Renal pelvis (tissue), 4 donors: ENCODE results near the gene DRC7. TPM values are rescaled to one million over a fixed set of nuclear protein-coding genes. Genes with fewer than 3 reads are reported as not detected.
A peak's percentile ranks its signal among the peaks of the same experiment; 100 is the strongest.
"Not testable (repeated sequence)": the region's sequence is repeated elsewhere in the genome, so short reads cannot be mapped to it uniquely, and the experiment has no call there.

Experiments used
- DNase-seq: peaks from one replicate; pipeline ENCODE4 v3.0.0-alpha.2; 2013
- polyA plus RNA-seq, 3 donors: library from polyadenylated mRNA; unstranded; fragments of 120-200 nt; gene quantifications; one replicate each; pipeline ENCODE4 v1.2.1, GENCODE V29; 2013; ENCODE audit not compliant: insufficient read length in 3 of 3

The DRC7 gene
- polyA plus RNA-seq, 3 donors = 3.3 to 7.8 (median 3.9) TPM

- DNase-seq = no peak
Observed at GRCh38 chr16:57713596-57713995, 19.0 kb downstream of the DRC7 start.

GRCh38 chr16:57714047-57714446 lies 19.4 kb downstream of the DRC7 start:
- DNase-seq = no peak

- no peak for DNase-seq
Observed at GRCh38 chr16:57720142-57720575, 25.6 kb downstream of the DRC7 start.

- DNase-seq = peak; percentile 27
Observed at GRCh38 chr16:57721356-57722209, 27.0 kb downstream of the DRC7 start.

- DNase-seq = no peak
Observed at GRCh38 chr16:57722210-57722499, 27.5 kb downstream of the DRC7 start.

- no peak for DNase-seq
Observed at GRCh38 chr16:57722651-57723050, 28.0 kb downstream of the DRC7 start.

- no peak for DNase-seq
Observed at GRCh38 chr16:57723170-57723569, 28.6 kb downstream of the DRC7 start.

- DNase-seq = no peak
Observed at GRCh38 chr16:57724531-57724930, 29.9 kb downstream of the DRC7 start.

GRCh38 chr16:57725151-57725550 lies 30.5 kb downstream of the DRC7 start:
- DNase-seq = no peak

- DNase-seq = no peak
Observed at GRCh38 chr16:57725554-57725953, 30.9 kb downstream of the DRC7 start.

GRCh38 chr16:57725976-57726375 lies 31.4 kb downstream of the DRC7 start:
- no peak for DNase-seq

GRCh38 chr16:57726433-57726947 lies 31.9 kb downstream of the DRC7 start:
- no peak for DNase-seq

- DNase-seq = no peak
Observed at GRCh38 chr16:57727610-57728009, 33.0 kb downstream of the DRC7 start.

GRCh38 chr16:57728336-57729181 lies 34.0 kb downstream of the DRC7 start:
- DNase-seq = no peak

GRCh38 chr16:57729182-57729484 lies 34.5 kb downstream of the DRC7 start:
- DNase-seq = no peak

- not testable (repeated sequence) for DNase-seq
Observed at GRCh38 chr16:57729852-57730251, 35.2 kb downstream of the DRC7 start.

- no peak for DNase-seq
Observed at GRCh38 chr16:57730771-57731730, 36.4 kb downstream of the DRC7 start.

- no peak for DNase-seq
Observed at GRCh38 chr16:57732037-57732436, 37.4 kb downstream of the DRC7 start.

GRCh38 chr16:57732714-57733113 lies 38.1 kb downstream of the DRC7 start:
- no peak for DNase-seq

- DNase-seq = no peak
Observed at GRCh38 chr16:57734308-57734924, 39.8 kb downstream of the DRC7 start.
